GM19023 (cell line): Measurements from ENCODE around the gene CCDC136.

Experiments
- ATAC-seq: cut with Tn5 transposase; IDR thresholded peaks from one replicate; pipeline ENCODE4 v1.9.1; 2021; ENCODE audit warnings: mild to moderate bottlenecking, moderate library complexity; ENCODE audit not compliant: unreplicated experiment

CCDC136 gene

GRCh38 chr7:128791121-128791971, at the start of gene CCDC136:
Gene CCDC136, plus strand, starts transcription at chr7:128791968. Its CDS starts 444 bp downstream, at chr7:128792412.
- peak; percentile 84 for ATAC-seq

GRCh38 chr7:128742206-128742605, 49.6 kb upstream of the CCDC136 start:
- no peak for ATAC-seq

- no peak for ATAC-seq
These were observed 48.5 kb upstream of the CCDC136 start for GRCh38 chr7:128743112-128743772.

GRCh38 chr7:128744366-128744905, 47.3 kb upstream of the CCDC136 start:
- ATAC-seq = no peak

GRCh38 chr7:128745706-128746105, 46.1 kb upstream of the CCDC136 start:
- no peak for ATAC-seq

GRCh38 chr7:128747327-128748079, 44.3 kb upstream of the CCDC136 start:
- no peak for ATAC-seq

GRCh38 chr7:128752251-128752650, 39.5 kb upstream of the CCDC136 start:
- ATAC-seq = no peak

GRCh38 chr7:128755075-128755818, 36.5 kb upstream of the CCDC136 start:
- no peak for ATAC-seq

- ATAC-seq = no peak
These were observed 35.8 kb upstream of the CCDC136 start for GRCh38 chr7:128755819-128756476.

- no peak for ATAC-seq
These were observed 34.6 kb upstream of the CCDC136 start for GRCh38 chr7:128757203-128757602.

GRCh38 chr7:128758553-128758952, 33.2 kb upstream of the CCDC136 start:
- ATAC-seq = no peak

- no peak for ATAC-seq
These were observed 32.5 kb upstream of the CCDC136 start for GRCh38 chr7:128759242-128759641.

- ATAC-seq = no peak
These were observed 28.2 kb upstream of the CCDC136 start for GRCh38 chr7:128763541-128763940.

- ATAC-seq = no peak
These were observed 24.2 kb upstream of the CCDC136 start for GRCh38 chr7:128767475-128768110.

- ATAC-seq = no peak
These were observed 21.5 kb upstream of the CCDC136 start for GRCh38 chr7:128770233-128770632.

GRCh38 chr7:128773604-128774003, 18.2 kb upstream of the CCDC136 start:
- no peak for ATAC-seq

GRCh38 chr7:128774029-128774689, 17.6 kb upstream of the CCDC136 start:
- no peak for ATAC-seq

- no peak for ATAC-seq
These were observed 16.8 kb upstream of the CCDC136 start for GRCh38 chr7:128774921-128775320.
